MV-4-11 (cell line): Measurements from ENCODE around the gene TCIRG1.

Source experiments
- DNase-seq: peaks from one replicate; lab custom pipeline; 2025; lab: John Stamatoyannopoulos, UW

Gene TCIRG1

GRCh38 chr11:68036717-68037239 lies 2.0 kb upstream of the TCIRG1 start:
- peak; percentile 84 for DNase-seq

- peak; percentile 42 for DNase-seq
Measured at GRCh38 chr11:68037411-68038225, 1.2 kb upstream of the TCIRG1 start.

DNA sequence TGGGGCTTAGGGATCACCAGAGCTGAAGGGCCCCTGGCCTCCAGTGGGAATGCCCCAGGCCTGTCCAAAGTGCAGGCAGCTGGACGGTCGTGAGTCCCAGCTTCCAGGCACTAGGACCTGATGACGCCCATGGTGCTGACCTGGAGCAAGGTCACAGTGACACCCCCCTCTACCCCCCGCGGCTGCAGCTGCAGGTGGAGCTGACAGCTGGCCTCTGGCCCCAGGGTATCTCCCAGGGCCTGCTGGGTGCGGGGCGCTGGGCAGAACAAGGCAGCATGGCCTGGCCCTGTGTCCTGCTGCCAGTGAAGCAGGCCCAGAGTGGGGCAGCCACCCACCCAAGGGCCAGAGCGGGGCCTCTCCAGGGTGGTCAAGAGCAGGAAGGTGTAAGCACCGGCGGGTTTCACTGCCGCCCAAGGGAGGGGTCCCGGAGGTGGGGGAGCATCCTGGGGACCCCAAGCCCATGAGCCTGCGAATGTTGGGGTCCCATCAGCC lies 553 bp upstream of the TCIRG1 start:
- DNase-seq: no peak

- DNase-seq: no peak
Measured at GRCh38 chr11:68039526-68040086, 781 bp downstream of the TCIRG1 start.

GRCh38 chr11:68040101-68040956 lies 1.5 kb downstream of the TCIRG1 start:
- peak; percentile 71 for DNase-seq

DNA sequence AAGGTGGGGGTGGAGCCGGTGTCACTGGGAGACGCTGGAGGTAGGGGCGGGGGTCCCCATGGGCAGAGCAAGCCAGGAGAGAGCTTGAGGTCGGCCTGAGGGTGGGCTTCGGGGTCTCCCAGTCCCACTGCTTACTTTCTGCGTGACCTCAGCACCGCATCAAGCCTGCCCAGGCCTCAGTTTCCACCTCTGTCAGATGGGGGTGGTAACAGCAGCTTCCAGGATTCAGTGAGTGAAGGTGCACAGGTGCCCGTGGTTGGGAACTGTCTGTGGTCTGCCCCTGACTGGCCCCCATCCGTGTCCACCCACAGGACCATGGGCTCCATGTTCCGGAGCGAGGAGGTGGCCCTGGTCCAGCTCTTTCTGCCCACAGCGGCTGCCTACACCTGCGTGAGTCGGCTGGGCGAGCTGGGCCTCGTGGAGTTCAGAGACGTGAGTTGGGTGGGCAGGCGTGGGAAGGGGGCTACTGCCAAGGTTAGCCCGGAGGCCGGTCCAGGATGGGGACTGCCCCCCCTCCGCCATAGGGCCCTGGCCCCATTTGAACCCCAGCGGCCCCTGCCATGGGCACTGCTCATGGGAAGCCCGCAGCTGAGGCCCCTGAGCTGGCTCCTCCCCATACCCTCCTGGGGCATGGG lies 2.2 kb downstream of the TCIRG1 start:
- DNase-seq: no peak

- DNase-seq: no peak
Measured at GRCh38 chr11:68041617-68042218, 2.9 kb downstream of the TCIRG1 start.

- DNase-seq: no peak
Measured at GRCh38 chr11:68042219-68043028, 3.6 kb downstream of the TCIRG1 start.

DNA sequence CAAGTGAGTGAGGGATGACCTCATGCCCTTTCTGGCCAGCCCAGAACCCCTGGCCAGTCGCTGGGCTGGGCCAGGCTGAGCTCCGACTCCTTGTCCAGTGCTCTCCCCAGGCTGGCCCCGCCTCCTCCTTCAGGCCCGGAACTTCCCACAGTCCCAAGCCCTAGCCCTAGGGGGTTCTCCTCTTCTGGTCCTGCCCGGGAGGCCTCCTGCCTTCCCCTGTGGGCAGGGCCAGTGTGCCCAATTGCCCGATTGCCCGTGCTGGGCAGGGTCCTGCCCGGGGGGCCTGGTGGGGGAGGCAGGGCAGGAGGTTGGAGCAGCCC lies 4.2 kb downstream of the TCIRG1 start:
- DNase-seq: no peak

GRCh38 chr11:68043349-68044144 lies 4.7 kb downstream of the TCIRG1 start:
- DNase-seq: peak; percentile 90

DNA sequence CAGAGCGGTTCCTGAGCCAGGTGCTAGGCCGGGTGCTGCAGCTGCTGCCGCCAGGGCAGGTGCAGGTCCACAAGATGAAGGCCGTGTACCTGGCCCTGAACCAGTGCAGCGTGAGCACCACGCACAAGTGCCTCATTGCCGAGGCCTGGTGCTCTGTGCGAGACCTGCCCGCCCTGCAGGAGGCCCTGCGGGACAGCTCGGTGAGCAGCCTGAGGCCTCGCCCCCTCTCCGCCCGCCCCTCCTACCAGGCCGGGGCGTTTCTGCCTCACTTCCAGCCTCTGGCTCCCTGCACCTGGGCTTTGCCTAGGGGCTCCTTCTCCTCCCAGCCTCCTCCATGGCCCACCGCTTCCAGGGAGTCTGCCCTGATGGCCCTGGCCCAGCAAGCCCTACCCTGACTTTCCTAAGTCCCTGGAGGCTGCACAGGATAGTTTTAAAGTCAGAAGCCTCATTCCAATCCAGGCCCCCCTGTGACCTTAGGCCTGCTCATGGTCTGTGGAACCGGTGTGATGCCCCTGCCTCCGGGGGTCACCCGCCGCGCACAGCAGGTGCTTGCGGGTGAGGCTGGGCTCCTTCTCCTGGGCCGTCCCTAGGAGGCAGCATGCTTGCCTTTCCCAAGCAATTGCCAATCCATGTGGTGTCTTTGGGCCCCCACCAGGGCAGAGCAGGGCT lies 5.5 kb downstream of the TCIRG1 start:
- DNase-seq: no peak

DNA sequence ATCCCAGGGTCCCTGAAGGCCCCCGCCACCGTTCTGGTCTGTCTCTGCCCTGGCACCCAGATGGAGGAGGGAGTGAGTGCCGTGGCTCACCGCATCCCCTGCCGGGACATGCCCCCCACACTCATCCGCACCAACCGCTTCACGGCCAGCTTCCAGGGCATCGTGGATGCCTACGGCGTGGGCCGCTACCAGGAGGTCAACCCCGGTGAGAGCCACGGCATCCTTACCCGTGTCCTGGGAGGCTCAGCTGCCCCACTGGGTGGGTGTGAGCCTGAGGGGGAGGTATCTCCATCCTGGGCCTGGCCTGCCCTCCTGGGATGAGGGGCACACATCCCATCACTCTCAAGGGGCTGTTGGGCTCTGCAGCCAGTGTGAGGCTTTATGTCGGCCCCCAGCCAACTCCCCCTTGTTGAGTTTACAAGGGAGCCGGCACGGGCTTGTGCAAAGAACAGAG lies 6.1 kb downstream of the TCIRG1 start:
- DNase-seq: no peak

- DNase-seq: no peak
Measured at GRCh38 chr11:68047437-68048290, 8.8 kb downstream of the TCIRG1 start.

DNA sequence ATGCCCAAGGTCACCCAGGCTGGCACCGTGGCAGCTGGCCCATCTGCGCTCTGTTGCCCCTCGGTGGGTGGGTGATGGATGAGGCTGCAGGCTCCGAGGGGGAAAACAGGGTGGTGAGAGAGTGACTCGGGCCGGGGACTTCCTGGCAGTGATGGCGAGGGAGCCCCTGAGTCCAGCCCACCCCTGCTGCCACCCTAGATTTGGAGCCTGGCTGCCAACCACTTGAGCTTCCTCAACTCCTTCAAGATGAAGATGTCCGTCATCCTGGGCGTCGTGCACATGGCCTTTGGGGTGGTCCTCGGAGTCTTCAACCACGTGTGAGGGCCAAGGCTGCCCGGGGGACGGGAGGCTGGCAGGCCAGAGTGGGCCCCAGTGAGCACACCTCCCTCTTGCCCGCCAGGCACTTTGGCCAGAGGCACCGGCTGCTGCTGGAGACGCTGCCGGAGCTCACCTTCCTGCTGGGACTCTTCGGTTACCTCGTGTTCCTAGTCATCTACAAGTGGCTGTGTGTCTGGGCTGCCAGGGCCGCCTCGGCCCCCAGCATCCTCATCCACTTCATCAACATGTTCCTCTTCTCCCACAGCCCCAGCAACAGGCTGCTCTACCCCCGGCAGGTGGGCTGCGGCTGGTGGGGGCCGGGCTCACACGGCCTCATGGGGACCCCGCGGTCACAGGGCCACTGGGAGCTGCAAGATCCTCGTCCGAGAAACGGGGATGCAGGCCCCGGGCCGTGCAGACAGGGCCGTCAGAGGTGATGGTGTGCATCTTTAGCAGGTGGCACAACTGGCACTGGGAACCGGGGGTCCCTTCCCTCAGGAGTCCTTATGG lies 10.1 kb downstream of the TCIRG1 start:
- no peak for DNase-seq

DNA sequence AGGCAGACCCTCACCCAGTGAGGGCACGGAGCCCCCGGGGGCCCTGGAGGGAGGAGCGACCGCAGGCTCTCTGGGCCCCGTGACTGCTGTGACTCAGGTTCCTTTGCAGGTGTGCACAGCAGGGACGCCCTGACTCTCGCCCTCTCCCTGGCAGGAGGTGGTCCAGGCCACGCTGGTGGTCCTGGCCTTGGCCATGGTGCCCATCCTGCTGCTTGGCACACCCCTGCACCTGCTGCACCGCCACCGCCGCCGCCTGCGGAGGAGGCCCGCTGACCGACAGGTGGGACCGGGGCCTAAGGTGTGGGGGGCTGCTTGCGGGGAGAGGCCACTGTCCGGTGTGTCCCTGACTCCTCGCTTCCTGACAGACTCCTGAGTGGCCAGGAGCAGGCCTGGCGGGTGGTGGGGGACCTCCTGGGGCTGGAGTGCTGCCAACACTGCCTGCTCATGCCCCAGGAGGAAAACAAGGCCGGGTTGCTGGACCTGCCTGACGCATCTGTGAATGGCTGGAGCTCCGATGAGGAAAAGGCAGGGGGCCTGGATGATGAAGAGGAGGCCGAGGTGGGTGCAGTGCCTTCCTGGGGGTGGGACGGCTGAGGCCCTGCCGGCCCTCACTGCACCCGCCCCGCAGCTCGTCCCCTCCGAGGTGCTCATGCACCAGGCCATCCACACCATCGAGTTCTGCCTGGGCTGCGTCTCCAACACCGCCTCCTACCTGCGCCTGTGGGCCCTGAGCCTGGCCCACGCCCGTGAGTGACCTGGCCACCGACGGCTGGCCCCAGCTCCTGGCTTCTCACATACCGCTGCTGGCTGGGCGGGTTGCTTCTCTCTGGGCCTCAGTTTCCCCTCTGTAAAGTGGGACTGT lies 10.9 kb downstream of the TCIRG1 start:
- DNase-seq: no peak

- no peak for DNase-seq
Measured at GRCh38 chr11:68050371-68050841, 11.6 kb downstream of the TCIRG1 start.
